ENCODE measurements around the gene FBXW7. TPM values are rescaled to one million over a fixed set of nuclear protein-coding genes. Genes with fewer than 3 reads are reported as not detected.

FBXW7 gene
- total RNA-seq, 1 experiment from 2014 or later, result 23.0 TPM

GRCh38 chr4:152368001-152368400 is 167.9 kb downstream of the FBXW7 start:
- no peak for ATAC-seq
- RAD21 ChIA-PET (ENCODE audit: low non-redundant PET in 1 of 2, low total read pairs in 2 of 2, uncharacterized antibody in 2 of 2, unreplicated experiment in 2 of 2), result no interaction called here

GRCh38 chr4:152364883-152365282 is 171.0 kb downstream of the FBXW7 start:
- no TSS peak for BruUV-seq (replicated peaks)
- Histone ChIP-seq H3K27me3 (ENCODE audit: insufficient read depth, low read length) (no peaks in the 10 kb centered on the region), H3K4me1 (ENCODE audit: control insufficient read depth in 1 of 2, insufficient read depth in 2 of 2, low read length in 2 of 2) (peaks cover 0 to 7% of the 10 kb centered on the region in 2 experiments; a peak in 2 of 4 replicates), H2AFZ (ENCODE audit: low read depth, low read length, poor library complexity, severe bottlenecking) (no peak overlapping the region), H4K20me1 (ENCODE audit: insufficient read depth) (peaks cover 4% of the 10 kb centered on the region; the same call in 1 of the 2 replicates), H3K9me2 (ENCODE audit: insufficient read depth) (no peaks in the 10 kb centered on the region), H3K36me3 (ENCODE audit: control insufficient read depth in 1 of 2, insufficient read depth in 2 of 2, low read length in 2 of 2) (no peaks in the 10 kb centered on the region), H3K9ac (ENCODE audit: low read length) (no peak overlapping the region), H3K4me3 (replicated peaks in 1 of 2; ENCODE audit: low read depth in 1 of 2, low read length in 2 of 2) (no peak overlapping the region), H3K4me2 (ENCODE audit: low read length) (no peak overlapping the region), H3K79me2 (ENCODE audit: insufficient read depth, low read length) (peaks cover 3% of the 10 kb centered on the region; the same call in 1 of the 2 replicates), H3K9me3 (ENCODE audit: control insufficient read depth in 1 of 2, insufficient read depth in 1 of 2, low read depth in 1 of 2, low read length in 2 of 2) (no peaks in the 10 kb centered on the region), H3K27ac (ENCODE audit: low read depth, low read length) (no peak overlapping the region)
- no peak for ATAC-seq
- intact Hi-C loops (cut with micrococcal nuclease), result loop anchor here (10.0 kb wide), 2 partner anchors 260 to 720 kb away; no protein-coding TSS in a partner anchor
- TF ChIP-seq MAX (IDR thresholded peaks at IDR 0.05), result no peak
- TF ChIP-seq YY1 (IDR thresholded peaks at IDR 0.05; ENCODE audit: extremely low read depth, insufficient replicate concordance, low read depth, low read length), result no peak
- TF ChIP-seq CEBPB (IDR thresholded peaks at IDR 0.05; ENCODE audit: low read depth), result no peak
- TF ChIP-seq EZH2phosphoT487 (IDR thresholded peaks at IDR 0.05; ENCODE audit: borderline replicate concordance), result no peak
- POLR2A ChIA-PET, result no interaction called here
- CTCF ChIA-PET, result no interaction called here
- RAD21 ChIA-PET (ENCODE audit: low non-redundant PET in 1 of 2, low total read pairs in 2 of 2, uncharacterized antibody in 2 of 2, unreplicated experiment in 2 of 2), result no interaction called here
- no peak for DNase-seq (ENCODE audit: low read depth, low spot score)

More at GRCh38 chr4:152368001-152368400, 167.9 kb downstream of the FBXW7 start:
- POLR2A ChIA-PET, result no interaction called here
- H3K27me3 ChIP-seq (ENCODE audit: insufficient read depth, low read length), result no peaks in the 10 kb centered on the region
- CTCF ChIA-PET, result no interaction called here
- no peak overlapping the region for H3K9ac ChIP-seq (ENCODE audit: low read length)
- H2AFZ ChIP-seq (ENCODE audit: low read depth, low read length, poor library complexity, severe bottlenecking), result no peak overlapping the region
- H3K9me2 ChIP-seq (ENCODE audit: insufficient read depth), result no peaks in the 10 kb centered on the region
- TF ChIP-seq JUND (IDR thresholded peaks at IDR 0.05) (no peak), CTCF (IDR thresholded peaks at IDR 0.05 in 2 of 3, conservative IDR thresholded peaks at IDR 0.05 in 1 of 3; ENCODE audit: borderline replicate concordance in 1 of 3, insufficient read depth in 1 of 3, low read depth in 2 of 3, low read length in 2 of 3) (no peak), CEBPB (IDR thresholded peaks at IDR 0.05; ENCODE audit: low read depth) (no peak)
- intact Hi-C loops (cut with micrococcal nuclease), result loop anchor here (10.0 kb wide), 2 partner anchors 263 to 723 kb away; no protein-coding TSS in a partner anchor
- no TSS peak for BruUV-seq (replicated peaks)
- no peak overlapping the region for H3K4me2 ChIP-seq (ENCODE audit: low read length)
- no peak for DNase-seq (ENCODE audit: low read depth, low spot score)
- H3K27ac ChIP-seq (ENCODE audit: low read depth, low read length), result no peak overlapping the region
- no peaks in the 10 kb centered on the region for H3K9me3 ChIP-seq (ENCODE audit: control insufficient read depth in 1 of 2, insufficient read depth in 1 of 2, low read depth in 1 of 2, low read length in 2 of 2)
- 0 out of 2 replicates have a peak, but pooled peaks cover 2% of the 10 kb centered on the region for H3K79me2 ChIP-seq (ENCODE audit: insufficient read depth, low read length)
- H3K36me3 ChIP-seq (ENCODE audit: control insufficient read depth in 1 of 2, insufficient read depth in 2 of 2, low read length in 2 of 2), result no peaks in the 10 kb centered on the region
- H3K4me1 ChIP-seq (ENCODE audit: control insufficient read depth in 1 of 2, insufficient read depth in 2 of 2, low read length in 2 of 2), result no peaks in the 10 kb centered on the region
- H3K4me3 ChIP-seq (replicated peaks in 1 of 2; ENCODE audit: low read depth in 1 of 2, low read length in 2 of 2), result no peak overlapping the region
- peaks cover 6% of the 10 kb centered on the region; the same call in 1 of the 2 replicates for H4K20me1 ChIP-seq (ENCODE audit: insufficient read depth)

Data from HCT116 (cell line).